ENCODE results near the gene OS9. TPM values are rescaled to one million over a fixed set of nuclear protein-coding genes. Genes with fewer than 3 reads are reported as not detected.

OS9 gene
- total and polyA plus RNA-seq, 9 of the 15 experiments (the other 6 are each of a cell fraction or from before 2014, with no cell fraction given), result 4.6 to 105 (median 89.5) TPM

DNA sequence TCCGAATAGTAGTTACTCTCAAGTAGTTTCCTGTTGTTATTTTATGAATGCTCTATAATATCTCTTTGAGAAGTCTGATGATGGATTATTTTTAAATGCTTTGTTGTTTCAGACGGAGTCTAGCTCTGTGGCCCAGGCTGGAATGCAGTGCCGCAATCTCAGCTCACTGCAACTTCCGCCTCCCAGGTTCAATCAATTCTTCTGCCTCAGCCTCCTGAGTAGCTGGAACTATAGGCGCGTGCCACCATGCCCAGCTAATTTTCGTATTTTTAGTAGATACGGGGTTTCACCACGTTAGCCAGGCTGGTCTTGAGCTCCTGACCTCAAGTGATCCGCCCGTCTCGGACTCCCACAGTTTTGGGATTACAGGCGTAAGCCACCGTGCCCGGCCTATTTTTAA lies 1.4 kb upstream of the OS9 start:
- in situ Hi-C loops (cut with MboI), result loop anchor here (5.0 kb wide), 1 partner anchor 65 kb away; no protein-coding TSS in a partner anchor
- no peak overlapping the region for H3K9ac ChIP-seq (ENCODE audit: insufficient read depth in 1 of 2, low read depth in 2 of 2, low read length in 2 of 2)
- H4K20me1 ChIP-seq (replicated peaks; ENCODE audit: control insufficient read depth, insufficient read depth, low read length), result no peaks in the 10 kb centered on the region
- no peak for ATAC-seq
- H3K27me3 ChIP-seq (ENCODE audit: control insufficient read depth in 2 of 2, insufficient read depth in 2 of 2, low read length in 2 of 2), result no peaks in the 10 kb centered on the region
- H3K4me3 ChIP-seq, result no peak overlapping the region
- no peak overlapping the region for H3K4me2 ChIP-seq (ENCODE audit: insufficient read depth, low read length)
- no peak overlapping the region for H3K27ac ChIP-seq (ENCODE audit: extremely low read depth, low read depth, low read length)
- no peaks in the 10 kb centered on the region for H3K9me3 ChIP-seq (replicated peaks; ENCODE audit: control insufficient read depth, insufficient read depth, low read depth, low read length)
- no peak for DNase-seq (ENCODE audit: extremely low read depth in 1 of 4, low spot score in 3 of 4)
- BruUV-seq (replicated peaks), result no TSS peak
- H3K4me1 ChIP-seq (replicated peaks in 1 of 2; ENCODE audit: control insufficient read depth in 2 of 2, insufficient read depth in 2 of 2, low read length in 2 of 2), result peaks cover 4 to 10% of the 10 kb centered on the region in 2 experiments; a peak in 3 of 5 replicates
- ChIA-PET CTCF (ENCODE audit: low intra/inter-chr PET ratio) (interaction anchor here (0.9 kb wide), 1 partner anchor 61 kb away, joined by 3 read pairs; no protein-coding TSS in a partner anchor), POLR2A (no interaction called here)
- no peak overlapping the region for H2AFZ ChIP-seq (ENCODE audit: low read depth, low read length)
- intact Hi-C loops (cut with micrococcal nuclease), result loop anchor here (2.0 to 5.0 kb wide), 3 partner anchors 110 to 235 kb away; partner anchors contain the start of genes DDIT3, GLI1 and INHBE
- no peaks in the 10 kb centered on the region for H3K9me1 ChIP-seq (ENCODE audit: control insufficient read depth, insufficient read depth, low read length)
- no peak for FAIRE-seq
- peaks cover 21% of the 10 kb centered on the region for H3K36me3 ChIP-seq (ENCODE audit: control insufficient read depth, insufficient read depth, low read length)
- WGBS (ENCODE audit: insufficient coverage, low coverage, missing lambda C conversion rate), result 75% methylated on average over 14 of the region's 15 CpGs
- peaks cover 12% of the 10 kb centered on the region for H3K79me2 ChIP-seq (ENCODE audit: control insufficient read depth, insufficient read depth, low read length)
- TF ChIP-seq ZNF408 (CRISPR knock-in tag; IDR thresholded peaks at IDR 0.05; ENCODE audit: low read depth), result no peak
- TF ChIP-seq, protein P1, sequence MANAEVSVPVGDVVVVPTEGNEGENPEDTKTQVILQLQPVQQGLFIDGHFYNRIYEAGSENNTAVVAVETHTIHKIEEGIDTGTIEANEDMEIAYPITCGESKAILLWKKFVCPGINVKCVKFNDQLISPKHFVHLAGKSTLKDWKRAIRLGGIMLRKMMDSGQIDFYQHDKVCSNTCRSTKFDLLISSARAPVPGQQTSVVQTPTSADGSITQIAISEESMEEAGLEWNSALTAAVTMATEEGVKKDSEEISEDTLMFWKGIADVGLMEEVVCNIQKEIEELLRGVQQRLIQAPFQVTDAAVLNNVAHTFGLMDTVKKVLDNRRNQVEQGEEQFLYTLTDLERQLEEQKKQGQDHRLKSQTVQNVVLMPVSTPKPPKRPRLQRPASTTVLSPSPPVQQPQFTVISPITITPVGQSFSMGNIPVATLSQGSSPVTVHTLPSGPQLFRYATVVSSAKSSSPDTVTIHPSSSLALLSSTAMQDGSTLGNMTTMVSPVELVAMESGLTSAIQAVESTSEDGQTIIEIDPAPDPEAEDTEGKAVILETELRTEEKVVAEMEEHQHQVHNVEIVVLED (CRISPR knock-in tag; IDR thresholded peaks at IDR 0.05), result no peak
- no peak for TF ChIP-seq SRSF9 (IDR thresholded peaks at IDR 0.05; ENCODE audit: borderline replicate concordance, low read depth, low read length)
- no peak for TF ChIP-seq CHD7 (IDR thresholded peaks at IDR 0.05; ENCODE audit: low read depth, low read length)
- TF ChIP-seq RBM15 (IDR thresholded peaks at IDR 0.05; ENCODE audit: insufficient read depth, low read length), result no peak
- TF ChIP-seq FOXJ2 (tag; IDR thresholded peaks at IDR 0.05), result no peak
- TF ChIP-seq MAZ (CRISPR knock-in tag; conservative IDR thresholded peaks at IDR 0.05 in 1 of 2, IDR thresholded peaks at IDR 0.05 in 1 of 2), result no peak
- no peak for TF ChIP-seq TCFL5 (CRISPR knock-in tag; conservative IDR thresholded peaks at IDR 0.05)
- no peak for TF ChIP-seq CC2D1A (IDR thresholded peaks at IDR 0.05)
- no peak for TF ChIP-seq NFYB (IDR thresholded peaks at IDR 0.05; ENCODE audit: extremely low read depth, insufficient read length)
